K562 (cell line): ENCODE results near the gene MRPL27. TPM values are rescaled to one million over a fixed set of nuclear protein-coding genes. Genes with fewer than 3 reads are reported as not detected.
A peak's percentile ranks its signal among the peaks of the same experiment; 100 is the strongest.

Experiments
- ATAC-seq: fragments of 200-7000 bp; cut with Tn5 transposase; 3 replicates; pipeline ENCODE4 v1.9.1; 2020; ENCODE audit warnings: moderate library complexity
- BruUV-seq: library from RNA; stranded (reverse); fragments of 400-500 nt; replicated peaks from 2 replicates; lab custom pipeline; 2021; lab: Mats Ljungman, UMichigan
- CTCF ChIA-PET: fragments of 300-600 bp; formaldehyde crosslinking; extraction: SDS; loops from one replicate; lab custom pipeline; 2021; ENCODE audit warnings: low intra/inter-chr PET ratio; lab: Yijun Ruan, JAX
- POLR2A ChIA-PET: fragments of 300-600, 350-650 bp; sonication (Branson Sonifier 250); formaldehyde crosslinking; extraction: SDS; loops from one replicate; lab custom pipeline; 2021; ENCODE audit warnings: antibody characterized with exemption, inconsistent platforms; lab: Yijun Ruan, JAX
- DNase-seq, 4 experiments: peaks; one replicate each; pipeline versions ENCODE4 v3.0.0 to v3.0.0-alpha.2; 2011 to 2018; ENCODE audit warnings: low spot score in 3 of 4, mixed read lengths in 3 of 4; ENCODE audit errors: extremely low read depth in 1 of 4
- FAIRE-seq: peaks from 2 replicates; lab custom pipeline; 2011; peaks lifted over from hg19 to GRCh38; lab: Jason Lieb, UNC
- H2AFZ ChIP-seq: 2 replicates; pipeline ENCODE4 v1.6.0; 2011; ENCODE audit warnings: low read depth, low read length, control low read depth, inconsistent platforms
- H3K27ac ChIP-seq: fragments of 200-600 bp; 3 replicates; pipeline ENCODE4 v1.8.0; 2011; ENCODE audit warnings: low read depth, mild to moderate bottlenecking, control low read depth, inconsistent platforms, low read length, moderate library complexity, mixed read lengths; ENCODE audit errors: extremely low read depth
- H3K27me3 ChIP-seq, 2 experiments: fragments of 300-600 bp in 1 of 2; 2 replicates in 1 of 2; 3 replicates in 1 of 2; pipeline versions ENCODE4 v1.6.0 to v1.8.0; 2011; ENCODE audit warnings: inconsistent platforms in 2 of 2, low read length in 2 of 2, mild to moderate bottlenecking in 1 of 2, mixed read lengths in 1 of 2, moderate library complexity in 1 of 2; ENCODE audit not compliant: control insufficient read depth in 2 of 2, insufficient read depth in 2 of 2
- H3K36me3 ChIP-seq: fragments of 300-600 bp; 3 replicates; pipeline ENCODE4 v1.8.0; 2011; ENCODE audit warnings: mild to moderate bottlenecking, low read length, inconsistent platforms; ENCODE audit not compliant: control insufficient read depth, insufficient read depth
- H3K4me1 ChIP-seq, 2 experiments: fragments of 200-600 bp in 1 of 2; replicated peaks in 1 of 2; 2 replicates in 1 of 2; 3 replicates in 1 of 2; pipeline versions ENCODE4 v1.5.1 to v1.8.0; 2011; ENCODE audit warnings: inconsistent platforms in 2 of 2, low read length in 2 of 2, mild to moderate bottlenecking in 1 of 2, mixed read lengths in 1 of 2, moderate library complexity in 1 of 2; ENCODE audit not compliant: control insufficient read depth in 2 of 2, insufficient read depth in 2 of 2
- H3K4me2 ChIP-seq: 2 replicates; pipeline ENCODE4 v1.6.1; 2011; ENCODE audit warnings: low read length, control low read depth, inconsistent platforms, mixed read lengths; ENCODE audit not compliant: insufficient read depth
- H3K4me3 ChIP-seq: fragments of 200-600 bp; sonication (generic), shearing (Covaris generic); 2 replicates; pipeline ENCODE4 v1.5.1; 2016; ENCODE audit warnings: control low read depth, inconsistent platforms
- H3K79me2 ChIP-seq: fragments of 200-600 bp; 3 replicates; pipeline ENCODE4 v1.8.0; 2011; ENCODE audit warnings: low read length, inconsistent platforms; ENCODE audit not compliant: control insufficient read depth, insufficient read depth
- H3K9ac ChIP-seq, 2 experiments: 2 replicates each; pipeline versions ENCODE4 v1.6.0 to v1.6.1; 2011; ENCODE audit warnings: low read depth in 2 of 2, low read length in 2 of 2, control low read depth in 1 of 2, inconsistent platforms in 1 of 2, mild to moderate bottlenecking in 1 of 2, mixed read lengths in 1 of 2; ENCODE audit not compliant: insufficient read depth in 1 of 2
- H3K9me1 ChIP-seq: one replicate; pipeline ENCODE4 v1.6.0; 2011; ENCODE audit warnings: inconsistent platforms, mild to moderate bottlenecking, low read length, moderate library complexity; ENCODE audit not compliant: control insufficient read depth, insufficient read depth
- H3K9me3 ChIP-seq: replicated peaks from 2 replicates; pipeline ENCODE4 v1.5.1; 2011; ENCODE audit warnings: low read depth, low read length, inconsistent platforms; ENCODE audit not compliant: control insufficient read depth, insufficient read depth
- H4K20me1 ChIP-seq: replicated peaks from 2 replicates; pipeline ENCODE4 v1.6.1; 2011; ENCODE audit warnings: low read length, inconsistent platforms, mixed read lengths; ENCODE audit not compliant: control insufficient read depth, insufficient read depth
- ARID3B ChIP-seq: fragments of 250-450 bp; sonication (Bioruptor Pico); IDR thresholded peaks from 2 replicates; pipeline ENCODE4 v1.4.0; 2020; ENCODE audit warnings: borderline replicate concordance
- NEUROD1 ChIP-seq: fragments of 150-350 bp; IDR thresholded peaks from 2 replicates; pipeline ENCODE4 v1.6.1; 2014; ENCODE audit warnings: borderline replicate concordance, low read length, low read depth; ENCODE audit not compliant: partially characterized antibody
- ZNF184 ChIP-seq: sonication (generic); formaldehyde crosslinking; IDR thresholded peaks from 2 replicates; pipeline ENCODE4 v1.5.0; 2020; ENCODE audit warnings: missing genetic modification reagents
- ZNF696 ChIP-seq: fragments of 250-450 bp; sonication (Bioruptor Pico); conservative IDR thresholded peaks from 2 replicates; pipeline ENCODE4 v1.4.0; 2020; ENCODE audit warnings: mild to moderate bottlenecking, moderate library complexity
- WGBS: fragments of 100-300 bp; shearing (Covaris generic); methylation state at CpG from one replicate; pipeline ENCODE4 v1.1.6; 2016; ENCODE audit warnings: low coverage, mixed read lengths; ENCODE audit not compliant: insufficient coverage; ENCODE audit errors: missing lambda C conversion rate; 5-methylcytosine and 5-hydroxymethylcytosine counted together
- in situ Hi-C: fragments of 300-500 bp; cut with MboI; formaldehyde crosslinking; loops from 4 replicates; pipeline ENCODE4 v1.15.0; 2018; ENCODE audit warnings: inconsistent platforms, mixed read lengths
- intact Hi-C: fragments of 100-400 bp; cut with micrococcal nuclease; formaldehyde crosslinking; loops from 2 replicates; pipeline ENCODE4 v1.14.2; 2022
- polyA plus RNA-seq, 8 experiments: library from polyadenylated mRNA; depleted of rRNA in 4 of 8; stranded (reverse) in 5 of 8; unstranded in 3 of 8; fragments of >200 nt; fragmentation: Nextera tagmentation in 2 of 8; fragmentation: Illumina TruSeq in 1 of 8; extraction: Ambion mirVana in 2 of 8; extraction: Trizol in 1 of 8; gene quantifications; 2 replicates each; pipeline versions ENCODE4 v1.2.1 to v1.2.3, GENCODE V29; 2011 to 2014; ENCODE audit warnings: inconsistent platforms in 1 of 8, missing spikeins in 1 of 8
- total RNA-seq, 7 experiments: library from RNA; depleted of rRNA in 6 of 7; stranded (reverse); fragments of >200 nt in 6 of 7; fragmentation: Illumina TruSeq in 2 of 7; extraction: Trizol in 2 of 7; gene quantifications; 2 replicates each; pipeline versions ENCODE4 v1.2.1 to v1.2.3, GENCODE V29; 2011 to 2021; ENCODE audit warnings: low replicate concordance in 1 of 7
- TF ChIP-seq, protein P1 (sequence below), 3 experiments: IDR thresholded peaks in 2 of 3; conservative IDR thresholded peaks in 1 of 3; 2 replicates each; pipeline ENCODE4 v1.5.1; 2011 to 2012; ENCODE audit warnings: low read length in 3 of 3, mild to moderate bottlenecking in 3 of 3, control low read depth in 2 of 3, improper control_type of control experiment in 1 of 3, inconsistent platforms in 1 of 3, low read depth in 1 of 3, mixed read lengths in 1 of 3, moderate library complexity in 1 of 3; ENCODE audit not compliant: insufficient read depth in 2 of 3

MRPL27 gene
- total and polyA plus RNA-seq, 9 of the 15 experiments (the other 6 are each of a cell fraction or from before 2014, with no cell fraction given): 96.3 to 401 (median 142) TPM

- no peaks in the 10 kb centered on the region for H4K20me1 ChIP-seq
- H3K9me3 ChIP-seq: no peaks in the 10 kb centered on the region; the same call in 1 of the 2 replicates
- TF ChIP-seq ZNF696 (no peak), NEUROD1 (no peak), ZNF184 (CRISPR knock-in tag) (no peak), ARID3B (CRISPR knock-in tag) (no peak)
- TF ChIP-seq, protein P1, sequence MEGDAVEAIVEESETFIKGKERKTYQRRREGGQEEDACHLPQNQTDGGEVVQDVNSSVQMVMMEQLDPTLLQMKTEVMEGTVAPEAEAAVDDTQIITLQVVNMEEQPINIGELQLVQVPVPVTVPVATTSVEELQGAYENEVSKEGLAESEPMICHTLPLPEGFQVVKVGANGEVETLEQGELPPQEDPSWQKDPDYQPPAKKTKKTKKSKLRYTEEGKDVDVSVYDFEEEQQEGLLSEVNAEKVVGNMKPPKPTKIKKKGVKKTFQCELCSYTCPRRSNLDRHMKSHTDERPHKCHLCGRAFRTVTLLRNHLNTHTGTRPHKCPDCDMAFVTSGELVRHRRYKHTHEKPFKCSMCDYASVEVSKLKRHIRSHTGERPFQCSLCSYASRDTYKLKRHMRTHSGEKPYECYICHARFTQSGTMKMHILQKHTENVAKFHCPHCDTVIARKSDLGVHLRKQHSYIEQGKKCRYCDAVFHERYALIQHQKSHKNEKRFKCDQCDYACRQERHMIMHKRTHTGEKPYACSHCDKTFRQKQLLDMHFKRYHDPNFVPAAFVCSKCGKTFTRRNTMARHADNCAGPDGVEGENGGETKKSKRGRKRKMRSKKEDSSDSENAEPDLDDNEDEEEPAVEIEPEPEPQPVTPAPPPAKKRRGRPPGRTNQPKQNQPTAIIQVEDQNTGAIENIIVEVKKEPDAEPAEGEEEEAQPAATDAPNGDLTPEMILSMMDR (IDR thresholded peaks at IDR 0.05 in 2 of 3, conservative IDR thresholded peaks at IDR 0.05 in 1 of 3; ENCODE audit: insufficient read depth in 2 of 3, low read depth in 1 of 3, low read length in 3 of 3): no peak
- FAIRE-seq (no peak), ATAC-seq (no peak), DNase-seq (no peak)
- 57% methylated on average over 4 of the region's 5 CpGs for WGBS
- no peak overlapping the region for H3K4me2 ChIP-seq
- no peaks in the 10 kb centered on the region for H3K27me3 ChIP-seq
- H2AFZ ChIP-seq: no peak overlapping the region
- H3K27ac ChIP-seq: no peak overlapping the region
- peaks cover 55% of the 10 kb centered on the region for H3K36me3 ChIP-seq
- CTCF ChIA-PET: no interaction called here
- no peak overlapping the region for H3K4me3 ChIP-seq
- no TSS peak for BruUV-seq
- no peaks in the 10 kb centered on the region for H3K9me1 ChIP-seq
- H3K9ac ChIP-seq: peak overlapping the region in 1 of 2 experiments; percentile 49; a peak in 2 of 4 replicates
- POLR2A ChIA-PET: interaction anchor here (0.6 to 13.4 kb wide), 6 partner anchors 8 to 82 kb away, joined by 3 to 129 read pairs (median 4); partner anchors contain the start of gene LRRC59
- in situ Hi-C loops (no loop called here), intact Hi-C loops (no loop called here)
- peaks cover 29% of the 10 kb centered on the region for H3K79me2 ChIP-seq
- peaks cover 5 to 8% of the 10 kb centered on the region in 2 experiments for H3K4me1 ChIP-seq
Observed at GRCh38 chr17:50375858-50376538, 3.0 kb upstream of the MRPL27 start.
